Left lung (tissue), 10 donors: ENCODE data around the gene ENO4. TPM values are rescaled to one million over a fixed set of nuclear protein-coding genes. Genes with fewer than 3 reads are reported as not detected.

Source experiments
- ATAC-seq: fragments of 200-7000 bp; cut with Tn5 transposase; one replicate; pipeline ENCODE4 v1.9.1; 2020; ENCODE audit warnings: moderate library complexity
- DNase-seq, 4 donors: peaks; one replicate each; pipeline ENCODE4 v3.0.0-alpha.2; 2013 to 2020
- H3K27ac ChIP-seq, 2 donors: fragments of 200-600 bp; sonication (generic) in 1 of 2; one replicate each; pipeline versions ENCODE4 v1.5.0 to v1.8.0; 2020 to 2021
- H3K27me3 ChIP-seq, 2 donors: fragments of 200-600 bp; sonication (generic) in 1 of 2; one replicate each; pipeline versions ENCODE4 v1.5.0 to v1.8.0; 2020 to 2021
- H3K36me3 ChIP-seq, 2 donors: fragments of 200-600 bp; sonication (generic) in 1 of 2; one replicate each; pipeline versions ENCODE4 v1.5.0 to v1.8.0; 2020 to 2021
- H3K4me1 ChIP-seq, 2 donors: fragments of 200-600 bp; one replicate each; pipeline ENCODE4 v1.8.0; 2021
- H3K4me3 ChIP-seq, 2 donors: fragments of 200-600 bp; sonication (generic) in 1 of 2; one replicate each; pipeline versions ENCODE4 v1.5.0 to v1.8.0; 2020 to 2021; ENCODE audit warnings: mild to moderate bottlenecking in 1 of 2
- H3K9me3 ChIP-seq, 2 donors: fragments of 200-600 bp; sonication (generic) in 1 of 2; one replicate each; pipeline versions ENCODE4 v1.5.0 to v1.8.0; 2020 to 2021
- intact Hi-C, 2 donors: fragments of 100-400 bp; cut with DNase I; formaldehyde crosslinking; loops; one replicate each; pipeline versions ENCODE4 v1.11.2 to v1.14.2; 2022
- polyA plus RNA-seq, 6 donors: library from polyadenylated mRNA; unstranded; fragments of 120-200 nt; gene quantifications; one replicate each; pipeline ENCODE4 v1.2.1, GENCODE V29; 2013; ENCODE audit not compliant: insufficient read length in 6 of 6
- total RNA-seq, 2 donors: library from RNA; stranded (reverse); fragmentation: NEBNext Ultra II Directional; extraction: Animal tissue kit (Norgen Biotek cat#: 25700); gene quantifications; one replicate each; pipeline ENCODE4 v1.2.1, GENCODE V29; 2021
- TF ChIP-seq, protein P1 (sequence below), 2 donors: fragments of 200-600 bp; sonication (generic) in 1 of 2; IDR thresholded peaks; one replicate each; pipeline versions ENCODE4 v1.5.0 to v1.8.0; 2021; ENCODE audit warnings: antibody characterized with exemption in 2 of 2
- donor health status: DM: no; HTN: yes; CAD: no.
- donor health status: DM: no; HTN: no; CAD: no.

ENO4 gene
- total and polyA plus RNA-seq, 8 donors = 0.50 to 4.4 (median 3.0) TPM

DNA sequence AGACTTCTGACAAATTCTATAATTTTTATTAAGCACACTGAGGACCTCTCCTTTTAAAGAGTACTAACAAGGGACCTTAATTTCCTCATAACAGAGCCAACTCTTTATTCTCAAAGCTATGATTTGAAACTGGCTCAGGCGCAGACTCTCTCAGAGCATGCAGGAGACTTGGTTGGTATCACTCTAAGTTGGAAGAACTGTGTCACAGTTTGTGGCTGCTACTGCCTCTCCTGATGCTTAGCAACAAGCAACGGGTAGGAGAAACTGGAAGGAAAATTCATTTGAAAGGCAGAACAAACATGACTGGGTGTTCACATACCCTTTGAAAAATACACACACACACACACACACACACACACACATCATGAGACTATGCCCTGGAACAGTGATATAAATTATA, 33.3 kb downstream of the ENO4 start:
- H3K4me1 ChIP-seq = no peaks in the 10 kb centered on the region
- no peak overlapping the region for H3K27ac ChIP-seq
- intact Hi-C loops = no loop called here
- TF ChIP-seq, protein P1, sequence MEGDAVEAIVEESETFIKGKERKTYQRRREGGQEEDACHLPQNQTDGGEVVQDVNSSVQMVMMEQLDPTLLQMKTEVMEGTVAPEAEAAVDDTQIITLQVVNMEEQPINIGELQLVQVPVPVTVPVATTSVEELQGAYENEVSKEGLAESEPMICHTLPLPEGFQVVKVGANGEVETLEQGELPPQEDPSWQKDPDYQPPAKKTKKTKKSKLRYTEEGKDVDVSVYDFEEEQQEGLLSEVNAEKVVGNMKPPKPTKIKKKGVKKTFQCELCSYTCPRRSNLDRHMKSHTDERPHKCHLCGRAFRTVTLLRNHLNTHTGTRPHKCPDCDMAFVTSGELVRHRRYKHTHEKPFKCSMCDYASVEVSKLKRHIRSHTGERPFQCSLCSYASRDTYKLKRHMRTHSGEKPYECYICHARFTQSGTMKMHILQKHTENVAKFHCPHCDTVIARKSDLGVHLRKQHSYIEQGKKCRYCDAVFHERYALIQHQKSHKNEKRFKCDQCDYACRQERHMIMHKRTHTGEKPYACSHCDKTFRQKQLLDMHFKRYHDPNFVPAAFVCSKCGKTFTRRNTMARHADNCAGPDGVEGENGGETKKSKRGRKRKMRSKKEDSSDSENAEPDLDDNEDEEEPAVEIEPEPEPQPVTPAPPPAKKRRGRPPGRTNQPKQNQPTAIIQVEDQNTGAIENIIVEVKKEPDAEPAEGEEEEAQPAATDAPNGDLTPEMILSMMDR (IDR thresholded peaks at IDR 0.05) = no peak
- DNase-seq = no peak
- ATAC-seq = no peak
- no peaks in the 10 kb centered on the region for H3K9me3 ChIP-seq
- H3K4me3 ChIP-seq = no peak overlapping the region
- no peaks in the 10 kb centered on the region for H3K27me3 ChIP-seq
- no peaks in the 10 kb centered on the region for H3K36me3 ChIP-seq

DNA sequence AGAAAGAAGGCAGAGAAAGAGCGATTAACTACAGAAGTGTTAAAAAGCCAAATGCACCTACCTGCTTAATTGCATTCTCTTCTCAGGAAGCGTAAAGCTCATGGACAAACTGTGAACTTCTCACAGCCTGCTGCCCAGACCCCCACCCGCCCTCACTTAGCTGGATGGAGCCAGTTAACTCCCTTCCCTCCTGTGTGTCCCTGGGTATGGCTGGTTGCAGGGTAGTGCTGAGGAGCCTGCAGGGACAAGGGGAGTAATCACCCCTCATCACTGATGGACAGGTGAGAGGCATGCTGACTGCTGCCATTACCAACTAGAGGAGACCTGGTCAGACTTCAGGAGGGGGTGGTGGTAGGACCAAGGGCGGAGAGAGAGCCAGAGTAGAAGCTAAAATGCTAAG, 37.5 kb downstream of the ENO4 start:
- Histone ChIP-seq H3K36me3 (no peaks in the 10 kb centered on the region), H3K4me3 (no peak overlapping the region), H3K27ac (no peak overlapping the region), H3K4me1 (peaks cover 0 to 11% of the 10 kb centered on the region in 2 donors), H3K27me3 (no peaks in the 10 kb centered on the region), H3K9me3 (no peaks in the 10 kb centered on the region)
- TF ChIP-seq, protein P1 (IDR thresholded peaks at IDR 0.05) = no peak
- intact Hi-C loops = no loop called here
- DNase-seq (no peak), ATAC-seq (no peak)

DNA sequence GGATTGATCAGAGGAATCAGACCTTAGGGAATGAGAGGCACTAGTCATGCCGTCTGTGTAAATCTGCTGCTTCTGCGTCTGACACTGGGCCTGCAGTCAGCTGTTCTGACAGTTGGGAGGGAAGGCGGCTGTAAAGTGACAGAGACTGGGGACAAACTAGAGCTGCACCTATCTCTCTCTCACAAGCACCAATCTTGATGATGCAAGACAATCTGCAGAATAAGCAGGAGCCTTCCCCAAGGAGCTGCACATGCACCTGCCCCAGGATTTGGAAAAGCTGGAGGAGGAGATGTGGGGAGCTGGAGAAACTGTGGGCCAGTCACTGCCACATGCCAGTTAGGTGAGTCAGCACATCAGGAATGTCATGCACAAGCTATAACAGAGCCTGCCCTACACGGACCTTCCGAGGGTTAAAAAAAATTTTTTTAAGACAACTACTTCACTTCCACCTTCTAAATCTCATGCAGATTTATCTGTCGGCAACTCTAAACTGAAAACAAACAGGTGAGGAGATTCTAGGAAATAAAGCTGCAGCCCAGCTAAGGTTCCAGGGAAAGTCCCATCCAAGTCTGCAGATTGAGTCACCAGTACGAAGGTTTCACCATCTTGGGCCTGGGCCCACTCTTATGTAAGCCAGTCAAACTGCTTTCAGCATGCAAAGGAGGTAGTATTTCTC, 39.2 kb downstream of the ENO4 start:
- DNase-seq (peak in 1 of 4 donors; percentile 45), ATAC-seq (peak; percentile 93)
- no peaks in the 10 kb centered on the region for H3K27me3 ChIP-seq
- intact Hi-C loops = no loop called here
- no peaks in the 10 kb centered on the region for H3K9me3 ChIP-seq
- no peak overlapping the region for H3K4me3 ChIP-seq
- TF ChIP-seq, protein P1 (IDR thresholded peaks at IDR 0.05) = no peak
- H3K4me1 ChIP-seq = peaks cover 0 to 16% of the 10 kb centered on the region in 2 donors
- no peaks in the 10 kb centered on the region for H3K36me3 ChIP-seq
- no peak overlapping the region for H3K27ac ChIP-seq

DNA sequence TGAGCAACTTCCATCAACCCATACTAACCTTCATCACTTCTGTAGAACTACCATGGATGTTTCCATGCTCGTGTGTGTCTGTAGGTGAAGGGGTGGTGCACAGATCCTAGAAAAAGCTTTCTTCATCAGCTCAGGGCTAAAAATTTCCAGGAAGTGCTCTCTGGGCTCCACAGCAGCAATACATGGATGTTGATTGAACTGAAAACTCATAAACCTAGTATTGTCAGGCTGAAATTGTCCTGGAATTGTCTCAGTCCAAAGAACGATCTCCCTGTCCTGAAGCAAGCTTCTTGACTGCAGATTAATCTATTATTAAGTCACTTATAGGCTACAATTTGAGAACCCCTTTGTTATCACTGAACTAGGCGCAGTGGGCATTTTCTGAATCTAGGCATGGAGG, 39.8 kb downstream of the ENO4 start:
- no peak overlapping the region for H3K4me3 ChIP-seq
- H3K27me3 ChIP-seq = no peaks in the 10 kb centered on the region
- no peaks in the 10 kb centered on the region for H3K36me3 ChIP-seq
- ATAC-seq = no peak
- TF ChIP-seq, protein P1 (IDR thresholded peaks at IDR 0.05) = no peak
- H3K9me3 ChIP-seq = no peaks in the 10 kb centered on the region
- intact Hi-C loops = no loop called here
- no peak overlapping the region for H3K27ac ChIP-seq
- no peak for DNase-seq
- peaks cover 0 to 16% of the 10 kb centered on the region in 2 donors for H3K4me1 ChIP-seq

DNA sequence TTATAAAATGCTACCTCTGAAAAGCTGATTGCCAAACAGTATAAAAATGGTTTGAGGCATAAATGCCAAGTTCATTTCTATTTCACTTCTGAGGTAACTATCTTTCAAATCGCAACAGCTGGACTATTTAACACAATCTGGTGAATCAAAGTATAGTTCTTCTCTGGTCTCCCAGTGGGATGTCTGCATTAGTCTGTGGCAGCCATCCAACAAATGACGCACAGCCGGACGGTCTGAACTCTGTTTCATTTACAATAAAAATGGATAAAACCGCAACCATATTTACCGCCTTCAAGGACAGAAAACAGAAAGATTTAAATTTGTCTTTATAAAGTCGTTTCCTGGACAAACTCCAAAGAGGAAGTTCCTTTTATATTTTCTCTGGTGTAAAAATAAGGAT, 41.9 kb downstream of the ENO4 start:
- Histone ChIP-seq H3K4me3 (no peak overlapping the region), H3K9me3 (no peaks in the 10 kb centered on the region), H3K27me3 (no peaks in the 10 kb centered on the region), H3K36me3 (no peaks in the 10 kb centered on the region), H3K27ac (no peak overlapping the region), H3K4me1 (peaks cover 0 to 16% of the 10 kb centered on the region in 2 donors)
- TF ChIP-seq, protein P1 (IDR thresholded peaks at IDR 0.05) = no peak
- DNase-seq = peak in 2 of 4 donors; percentile 37 to 70
- intact Hi-C loops = no loop called here
- no peak for ATAC-seq
